Mucosa of stomach (tissue), 1 donor: ENCODE measurements around the gene YIPF5.

Experiments
- H3K27me3 ChIP-seq: one replicate; pipeline ENCODE4 v1.7.0; 2013; ENCODE audit warnings: mild to moderate bottlenecking, low read length; ENCODE audit not compliant: control insufficient read depth, insufficient read depth
- H3K36me3 ChIP-seq: one replicate; pipeline ENCODE4 v1.7.0; 2013; ENCODE audit warnings: low read length; ENCODE audit not compliant: control insufficient read depth, insufficient read depth
- H3K4me1 ChIP-seq: one replicate; pipeline ENCODE4 v1.7.0; 2013; ENCODE audit warnings: mild to moderate bottlenecking, low read length; ENCODE audit not compliant: control insufficient read depth, insufficient read depth
- H3K4me3 ChIP-seq: one replicate; pipeline ENCODE4 v1.7.0; 2013; ENCODE audit warnings: low read length
- H3K9ac ChIP-seq: one replicate; pipeline ENCODE4 v1.7.0; 2013; ENCODE audit warnings: mild to moderate bottlenecking, low read length, moderate library complexity
- H3K9me3 ChIP-seq: one replicate; pipeline ENCODE4 v1.7.0; 2013; ENCODE audit warnings: mild to moderate bottlenecking, low read length, moderate library complexity; ENCODE audit not compliant: control insufficient read depth
- donor health status: Pancreatic carcinoma.

Gene YIPF5

GRCh38 chr5:144196612-144197011 lies 26.2 kb upstream of the YIPF5 start:
- Histone ChIP-seq H3K4me3 (no peak overlapping the region), H3K4me1 (peaks cover 13% of the 10 kb centered on the region), H3K9me3 (no peaks in the 10 kb centered on the region), H3K27me3 (no peaks in the 10 kb centered on the region), H3K9ac (no peak overlapping the region), H3K36me3 (no peaks in the 10 kb centered on the region)

- no peaks in the 10 kb centered on the region for H3K36me3 ChIP-seq
- peaks cover 13% of the 10 kb centered on the region for H3K4me1 ChIP-seq
- no peak overlapping the region for H3K4me3 ChIP-seq
- no peaks in the 10 kb centered on the region for H3K27me3 ChIP-seq
- H3K9me3 ChIP-seq, result no peaks in the 10 kb centered on the region
- H3K9ac ChIP-seq, result no peak overlapping the region
These were observed 25.0 kb upstream of the YIPF5 start for GRCh38 chr5:144195448-144195847.

- Histone ChIP-seq H3K9ac (no peak overlapping the region), H3K36me3 (no peaks in the 10 kb centered on the region), H3K4me1 (peaks cover 13% of the 10 kb centered on the region), H3K4me3 (no peak overlapping the region), H3K9me3 (no peaks in the 10 kb centered on the region), H3K27me3 (no peaks in the 10 kb centered on the region)
These were observed 23.7 kb upstream of the YIPF5 start for GRCh38 chr5:144194144-144194543.

- H3K4me3 ChIP-seq, result no peak overlapping the region
- no peak overlapping the region for H3K9ac ChIP-seq
- H3K9me3 ChIP-seq, result no peaks in the 10 kb centered on the region
- H3K36me3 ChIP-seq, result no peaks in the 10 kb centered on the region
- peaks cover 13% of the 10 kb centered on the region for H3K4me1 ChIP-seq
- no peaks in the 10 kb centered on the region for H3K27me3 ChIP-seq
These were observed 22.2 kb upstream of the YIPF5 start for GRCh38 chr5:144192661-144193060.

GRCh38 chr5:144191998-144192397 lies 21.5 kb upstream of the YIPF5 start:
- H3K9me3 ChIP-seq, result no peaks in the 10 kb centered on the region
- peaks cover 18% of the 10 kb centered on the region for H3K4me1 ChIP-seq
- H3K9ac ChIP-seq, result peak overlapping the region; percentile 30
- no peaks in the 10 kb centered on the region for H3K36me3 ChIP-seq
- H3K4me3 ChIP-seq, result no peak overlapping the region
- no peaks in the 10 kb centered on the region for H3K27me3 ChIP-seq

GRCh38 chr5:144191531-144191930 lies 21.1 kb upstream of the YIPF5 start:
- no peak overlapping the region for H3K4me3 ChIP-seq
- no peaks in the 10 kb centered on the region for H3K9me3 ChIP-seq
- no peaks in the 10 kb centered on the region for H3K36me3 ChIP-seq
- H3K4me1 ChIP-seq, result peaks cover 18% of the 10 kb centered on the region
- peak overlapping the region; percentile 30 for H3K9ac ChIP-seq
- no peaks in the 10 kb centered on the region for H3K27me3 ChIP-seq

- peaks cover 11% of the 10 kb centered on the region for H3K4me1 ChIP-seq
- H3K9ac ChIP-seq, result no peak overlapping the region
- H3K36me3 ChIP-seq, result no peaks in the 10 kb centered on the region
- no peak overlapping the region for H3K4me3 ChIP-seq
- H3K27me3 ChIP-seq, result no peaks in the 10 kb centered on the region
- H3K9me3 ChIP-seq, result no peaks in the 10 kb centered on the region
These were observed 19.5 kb upstream of the YIPF5 start for GRCh38 chr5:144189800-144190429.

GRCh38 chr5:144187699-144188294 lies 17.3 kb upstream of the YIPF5 start:
- H3K9ac ChIP-seq, result no peak overlapping the region
- H3K4me1 ChIP-seq, result peaks cover 10% of the 10 kb centered on the region

GRCh38 chr5:144183254-144183889 lies 12.9 kb upstream of the YIPF5 start:
- Histone ChIP-seq H3K4me1 (peaks cover 10% of the 10 kb centered on the region), H3K9me3 (no peaks in the 10 kb centered on the region), H3K4me3 (no peak overlapping the region), H3K27me3 (peaks cover 2% of the 10 kb centered on the region), H3K9ac (no peak overlapping the region), H3K36me3 (no peaks in the 10 kb centered on the region)

More at GRCh38 chr5:144187699-144188294, 17.3 kb upstream of the YIPF5 start:
- H3K4me3 ChIP-seq, result no peak overlapping the region
- no peaks in the 10 kb centered on the region for H3K9me3 ChIP-seq
- no peaks in the 10 kb centered on the region for H3K36me3 ChIP-seq
- H3K27me3 ChIP-seq, result no peaks in the 10 kb centered on the region

GRCh38 chr5:144179226-144179625 lies 8.8 kb upstream of the YIPF5 start:
- Histone ChIP-seq H3K36me3 (no peaks in the 10 kb centered on the region), H3K27me3 (peaks cover 2% of the 10 kb centered on the region), H3K9me3 (no peaks in the 10 kb centered on the region), H3K9ac (no peak overlapping the region), H3K4me3 (no peak overlapping the region), H3K4me1 (no peaks in the 10 kb centered on the region)

GRCh38 chr5:144177548-144177947 lies 7.1 kb upstream of the YIPF5 start:
- no peaks in the 10 kb centered on the region for H3K4me1 ChIP-seq
- peaks cover 2% of the 10 kb centered on the region for H3K27me3 ChIP-seq
- H3K9ac ChIP-seq, result no peak overlapping the region
- no peaks in the 10 kb centered on the region for H3K9me3 ChIP-seq
- no peaks in the 10 kb centered on the region for H3K36me3 ChIP-seq
- no peak overlapping the region for H3K4me3 ChIP-seq

GRCh38 chr5:144173766-144174165 lies 3.3 kb upstream of the YIPF5 start:
- Histone ChIP-seq H3K4me3 (no peak overlapping the region), H3K9me3 (no peaks in the 10 kb centered on the region), H3K27me3 (no peaks in the 10 kb centered on the region), H3K4me1 (peaks cover 8% of the 10 kb centered on the region), H3K9ac (no peak overlapping the region), H3K36me3 (no peaks in the 10 kb centered on the region)
